ENCODE measurements around the gene FNIP1. TPM values are rescaled to one million over a fixed set of nuclear protein-coding genes. Genes with fewer than 3 reads are reported as not detected.
A peak's percentile ranks its signal among the peaks of the same experiment; 100 is the strongest.

FNIP1 gene
- total RNA-seq, 5 donors from 2014 or later (not counting 1 experiment from before 2014, with no cell fraction given): 26.7 to 32.7 (median 27.7) TPM

GRCh38 chr5:131634666-131634995 lies 162.2 kb downstream of the FNIP1 start:
- H3K9me3 Mint-ChIP-seq: no peaks in the 10 kb centered on the region
- peak overlapping the region; percentile 73 to 84 for H3K4me3 ChIP-seq (ENCODE audit: control insufficient read depth in 1 of 2, extremely low read depth in 1 of 2, low read length in 1 of 2)
- H3K9me3 ChIP-seq: no peaks in the 10 kb centered on the region
- H3K4me3 Mint-ChIP-seq: peak overlapping the region in 2 of 3 donors; percentile 98 to 99
- ATAC-seq (replicated peaks in 1 of 4) (peak; percentile 26 to 41 (median 36)), DNase-seq (peak in 32 of 35 experiments; percentile 36 to 75 (median 60))
- ChIA-PET CTCF (interaction anchor here in 1 of 2 donors (2.0 kb wide), 1 partner anchor 45 kb away, joined by 7 read pairs; no protein-coding TSS in a partner anchor), POLR2A (interaction anchor here in 1 of 2 donors (1.0 kb wide), 1 partner anchor 45 kb away, joined by 3 read pairs; no protein-coding TSS in a partner anchor)
- H3K36me3 Mint-ChIP-seq: no peaks in the 10 kb centered on the region
- H3K36me3 ChIP-seq (ENCODE audit: control insufficient read depth in 2 of 2, extremely low read depth in 1 of 2, insufficient read depth in 1 of 2, low read length in 1 of 2): no peaks in the 10 kb centered on the region
- H3K4me1 ChIP-seq (ENCODE audit: control insufficient read depth in 1 of 2, extremely low read depth in 1 of 2, insufficient read depth in 2 of 2, low read length in 2 of 2): peaks cover 29 to 49% of the 10 kb centered on the region in 2 experiments
- H3K27ac Mint-ChIP-seq: peak overlapping the region; percentile 99
- WGBS (ENCODE audit: insufficient coverage): 0% methylated on average over 21 of the region's 21 CpGs
- no peaks in the 10 kb centered on the region for H3K27me3 Mint-ChIP-seq
- H3K4me1 Mint-ChIP-seq: peaks cover 28 to 33% (median 28%) of the 10 kb centered on the region in 3 donors
- H3K27ac ChIP-seq (ENCODE audit: low read length): peak overlapping the region; percentile 98
- no peaks in the 10 kb centered on the region for H3K27me3 ChIP-seq (replicated peaks in 1 of 2; ENCODE audit: control insufficient read depth in 2 of 2, extremely low read depth in 1 of 2, insufficient read depth in 2 of 2, low read length in 1 of 2)

- no peaks in the 10 kb centered on the region for H3K9me3 ChIP-seq
- POLR2A ChIA-PET: interaction anchor here in 1 of 2 donors (1.0 kb wide), 1 partner anchor 45 kb away, joined by 3 read pairs; no protein-coding TSS in a partner anchor
Measured at GRCh38 chr5:131634238-131634637, 162.6 kb downstream of the FNIP1 start.

GRCh38 chr5:131633830-131634229 lies 163.0 kb downstream of the FNIP1 start:
- H3K9me3 Mint-ChIP-seq: no peaks in the 10 kb centered on the region
- H3K4me1 Mint-ChIP-seq: peaks cover 21 to 34% (median 22%) of the 10 kb centered on the region in 3 donors
- peak overlapping the region; percentile 73 to 99 for H3K27ac Mint-ChIP-seq
- ATAC-seq (replicated peaks in 1 of 4): no peak
- Histone ChIP-seq H3K36me3 (ENCODE audit: control insufficient read depth in 2 of 2, extremely low read depth in 1 of 2, insufficient read depth in 1 of 2, low read length in 1 of 2) (no peaks in the 10 kb centered on the region), H3K4me1 (ENCODE audit: control insufficient read depth in 1 of 2, extremely low read depth in 1 of 2, insufficient read depth in 2 of 2, low read length in 2 of 2) (peaks cover 33 to 51% of the 10 kb centered on the region in 2 experiments), H3K9me3 (no peaks in the 10 kb centered on the region), H3K27me3 (replicated peaks in 1 of 2; ENCODE audit: control insufficient read depth in 2 of 2, extremely low read depth in 1 of 2, insufficient read depth in 2 of 2, low read length in 1 of 2) (no peaks in the 10 kb centered on the region), H3K4me3 (ENCODE audit: control insufficient read depth in 1 of 2, extremely low read depth in 1 of 2, low read length in 1 of 2) (peak overlapping the region in 1 of 2 donors; percentile 73), H3K27ac (ENCODE audit: low read length) (peak overlapping the region; percentile 98)
- peaks cover 4% of the 10 kb centered on the region for H3K36me3 Mint-ChIP-seq
- no CpG with 5 or more reads among the region's 5 CpGs for WGBS (ENCODE audit: insufficient coverage)
- CTCF ChIA-PET: interaction anchor here in 1 of 2 donors (2.0 kb wide), 1 partner anchor 45 kb away, joined by 7 read pairs; no protein-coding TSS in a partner anchor
- peak in 1 of 35 experiments; percentile 13 for DNase-seq
- POLR2A ChIA-PET: interaction anchor here in 1 of 2 donors (1.0 kb wide), 1 partner anchor 44 kb away, joined by 3 read pairs; no protein-coding TSS in a partner anchor
- H3K27me3 Mint-ChIP-seq: no peaks in the 10 kb centered on the region
- H3K4me3 Mint-ChIP-seq: peak overlapping the region in 2 of 3 donors; percentile 98 to 99

More at GRCh38 chr5:131634238-131634637, 162.6 kb downstream of the FNIP1 start:
- Histone ChIP-seq H3K4me3 (ENCODE audit: control insufficient read depth in 1 of 2, extremely low read depth in 1 of 2, low read length in 1 of 2) (peak overlapping the region; percentile 73 to 84), H3K27me3 (replicated peaks in 1 of 2; ENCODE audit: control insufficient read depth in 2 of 2, extremely low read depth in 1 of 2, insufficient read depth in 2 of 2, low read length in 1 of 2) (no peaks in the 10 kb centered on the region), H3K36me3 (ENCODE audit: control insufficient read depth in 2 of 2, extremely low read depth in 1 of 2, insufficient read depth in 1 of 2, low read length in 1 of 2) (no peaks in the 10 kb centered on the region), H3K4me1 (ENCODE audit: control insufficient read depth in 1 of 2, extremely low read depth in 1 of 2, insufficient read depth in 2 of 2, low read length in 2 of 2) (peaks cover 33 to 49% of the 10 kb centered on the region in 2 experiments), H3K27ac (ENCODE audit: low read length) (peak overlapping the region; percentile 98)
- Mint-ChIP-seq H3K36me3 (peaks cover under 1% of the 10 kb centered on the region), H3K27ac (peak overlapping the region; percentile 99), H3K4me3 (peak overlapping the region in 2 of 3 donors; percentile 98 to 99), H3K4me1 (peaks cover 24 to 33% (median 24%) of the 10 kb centered on the region in 3 donors), H3K9me3 (no peaks in the 10 kb centered on the region), H3K27me3 (no peaks in the 10 kb centered on the region)
- DNase-seq (peak in 1 of 35 experiments; percentile 36), ATAC-seq (replicated peaks in 1 of 4) (no peak)
- CTCF ChIA-PET: interaction anchor here in 1 of 2 donors (2.0 kb wide), 1 partner anchor 45 kb away, joined by 7 read pairs; no protein-coding TSS in a partner anchor
- 0% methylated on average over 3 of the region's 4 CpGs for WGBS (ENCODE audit: insufficient coverage)

GRCh38 chr5:131630963-131631350 lies 165.9 kb downstream of the FNIP1 start:
- Mint-ChIP-seq H3K27me3 (no peaks in the 10 kb centered on the region), H3K36me3 (peaks cover 11% of the 10 kb centered on the region), H3K27ac (no peak overlapping the region), H3K4me3 (no peak overlapping the region), H3K4me1 (peaks cover 13 to 51% (median 17%) of the 10 kb centered on the region in 3 donors), H3K9me3 (no peaks in the 10 kb centered on the region)
- ChIA-PET POLR2A (interaction anchor here (0.6 to 0.7 kb wide), 4 partner anchors 26 to 526 kb away, joined by 3 to 9 read pairs (median 5); no protein-coding TSS in a partner anchor), CTCF (interaction anchor here (0.6 to 1.0 kb wide), 2 partner anchors 17 to 41 kb away, joined by 3 to 4 read pairs; no protein-coding TSS in a partner anchor)
- peaks cover 29 to 45% of the 10 kb centered on the region in 2 experiments for H3K4me1 ChIP-seq (ENCODE audit: control insufficient read depth in 1 of 2, extremely low read depth in 1 of 2, insufficient read depth in 2 of 2, low read length in 2 of 2)
- H3K36me3 ChIP-seq (ENCODE audit: control insufficient read depth in 2 of 2, extremely low read depth in 1 of 2, insufficient read depth in 1 of 2, low read length in 1 of 2): no peaks in the 10 kb centered on the region
- DNase-seq: no peak
- no peaks in the 10 kb centered on the region for H3K27me3 ChIP-seq (replicated peaks in 1 of 2; ENCODE audit: control insufficient read depth in 2 of 2, extremely low read depth in 1 of 2, insufficient read depth in 2 of 2, low read length in 1 of 2)
- no peak overlapping the region for H3K4me3 ChIP-seq (ENCODE audit: control insufficient read depth in 1 of 2, extremely low read depth in 1 of 2, low read length in 1 of 2)
- WGBS (ENCODE audit: insufficient coverage): 66% methylated on average over 4 of the region's 4 CpGs
- H3K27ac ChIP-seq (ENCODE audit: low read length): no peak overlapping the region
- ATAC-seq (replicated peaks in 1 of 4): no peak
- H3K9me3 ChIP-seq: no peaks in the 10 kb centered on the region

DNA sequence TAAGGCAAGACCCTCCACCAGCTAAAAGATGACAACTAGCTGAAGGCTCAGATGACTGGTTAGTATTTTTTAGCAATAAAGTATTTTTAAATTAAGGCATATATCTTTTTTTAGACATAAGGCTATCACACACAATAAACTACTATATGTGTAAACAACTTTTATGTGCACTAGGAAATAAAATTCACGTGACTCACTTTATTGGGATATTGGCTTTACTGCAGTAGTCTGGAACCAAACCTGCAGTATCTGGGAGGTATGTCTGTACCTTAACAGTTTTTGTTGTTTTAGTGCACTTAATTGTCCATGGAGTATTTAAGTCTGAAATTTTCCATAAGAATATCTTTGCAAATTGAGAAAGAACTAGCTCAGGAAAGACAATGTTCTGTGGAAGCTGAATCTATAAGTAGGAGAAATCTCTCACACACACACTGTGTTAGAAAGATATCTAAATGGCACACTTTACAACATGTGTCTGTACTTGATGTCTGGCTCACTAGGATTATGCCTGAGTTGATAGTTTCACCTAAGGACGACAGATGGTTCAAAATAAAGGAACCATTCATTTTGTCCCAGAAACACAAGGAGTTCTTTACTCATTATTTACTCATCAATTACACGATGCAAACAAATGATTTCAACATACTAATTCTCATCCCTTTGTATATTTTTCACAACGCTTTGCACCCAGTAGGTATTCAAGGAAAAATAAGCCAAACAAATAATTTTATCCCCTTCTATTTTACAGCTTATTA lies 166.4 kb downstream of the FNIP1 start:
- Mint-ChIP-seq H3K9me3 (no peaks in the 10 kb centered on the region), H3K27ac (no peak overlapping the region), H3K4me1 (peaks cover 11 to 52% (median 18%) of the 10 kb centered on the region in 3 donors), H3K27me3 (no peaks in the 10 kb centered on the region), H3K36me3 (peaks cover 15% of the 10 kb centered on the region), H3K4me3 (peak overlapping the region in 1 of 3 donors; percentile 58)
- POLR2A ChIA-PET: interaction anchor here (0.6 to 0.7 kb wide), 5 partner anchors 18 to 526 kb away, joined by 3 to 9 read pairs (median 5); no protein-coding TSS in a partner anchor
- 80% methylated on average over 2 of the region's 4 CpGs for WGBS (ENCODE audit: insufficient coverage)
- no peak for ATAC-seq (replicated peaks in 1 of 4)
- H3K4me3 ChIP-seq (ENCODE audit: control insufficient read depth in 1 of 2, extremely low read depth in 1 of 2, low read length in 1 of 2): no peak overlapping the region
- peaks cover 27 to 45% of the 10 kb centered on the region in 2 experiments for H3K4me1 ChIP-seq (ENCODE audit: control insufficient read depth in 1 of 2, extremely low read depth in 1 of 2, insufficient read depth in 2 of 2, low read length in 2 of 2)
- no peaks in the 10 kb centered on the region for H3K36me3 ChIP-seq (ENCODE audit: control insufficient read depth in 2 of 2, extremely low read depth in 1 of 2, insufficient read depth in 1 of 2, low read length in 1 of 2)
- no peak overlapping the region for H3K27ac ChIP-seq (ENCODE audit: low read length)
- H3K27me3 ChIP-seq (replicated peaks in 1 of 2; ENCODE audit: control insufficient read depth in 2 of 2, extremely low read depth in 1 of 2, insufficient read depth in 2 of 2, low read length in 1 of 2): no peaks in the 10 kb centered on the region
- CTCF ChIA-PET: interaction anchor here (0.6 to 1.4 kb wide), 7 partner anchors 18 to 372 kb away, joined by 3 to 5 read pairs (median 4); no protein-coding TSS in a partner anchor
- H3K9me3 ChIP-seq: no peaks in the 10 kb centered on the region
- no peak for DNase-seq

GRCh38 chr5:131628990-131629389 lies 167.8 kb downstream of the FNIP1 start:
- Mint-ChIP-seq H3K27ac (no peak overlapping the region), H3K4me3 (peak overlapping the region; percentile 3 to 58 (median 4))

More at GRCh38 chr5:131628990-131629389, 167.8 kb downstream of the FNIP1 start:
- ChIA-PET POLR2A (interaction anchor here in 1 of 2 donors (0.6 kb wide), 1 partner anchor 543 kb away, joined by 6 read pairs; no protein-coding TSS in a partner anchor), CTCF (interaction anchor here in 1 of 2 donors (0.7 to 1.4 kb wide), 3 partner anchors 40 to 429 kb away, joined by 3 to 8 read pairs (median 4); no protein-coding TSS in a partner anchor)
- Histone ChIP-seq H3K4me1 (ENCODE audit: control insufficient read depth in 1 of 2, extremely low read depth in 1 of 2, insufficient read depth in 2 of 2, low read length in 2 of 2) (peaks cover 29 to 44% of the 10 kb centered on the region in 2 experiments), H3K27me3 (replicated peaks in 1 of 2; ENCODE audit: control insufficient read depth in 2 of 2, extremely low read depth in 1 of 2, insufficient read depth in 2 of 2, low read length in 1 of 2) (no peaks in the 10 kb centered on the region), H3K27ac (ENCODE audit: low read length) (no peak overlapping the region), H3K36me3 (ENCODE audit: control insufficient read depth in 2 of 2, extremely low read depth in 1 of 2, insufficient read depth in 1 of 2, low read length in 1 of 2) (no peaks in the 10 kb centered on the region), H3K9me3 (no peaks in the 10 kb centered on the region), H3K4me3 (ENCODE audit: control insufficient read depth in 1 of 2, extremely low read depth in 1 of 2, low read length in 1 of 2) (no peak overlapping the region)
- DNase-seq: no peak
- H3K27me3 Mint-ChIP-seq: no peaks in the 10 kb centered on the region
- peaks cover 12 to 52% (median 19%) of the 10 kb centered on the region in 3 donors for H3K4me1 Mint-ChIP-seq
- H3K9me3 Mint-ChIP-seq: no peaks in the 10 kb centered on the region
- peaks cover 20% of the 10 kb centered on the region for H3K36me3 Mint-ChIP-seq
- no CpG with 5 or more reads among the region's 1 CpG for WGBS (ENCODE audit: insufficient coverage)
- ATAC-seq (replicated peaks in 1 of 4): no peak

Data from T-cell (primary cell).